LNCaP clone FGC (cell line): Measurements from ENCODE around the gene PPP2R3B.

Source experiments
- DNase-seq: peaks from one replicate; pipeline ENCODE4 v3.0.0-alpha.2; 2011; ENCODE audit warnings: low read depth
- H3K4me3 ChIP-seq: 2 replicates; pipeline ENCODE4 v1.5.1; 2011; ENCODE audit warnings: mild to moderate bottlenecking, low read depth, low read length, control low read depth
- CTCF ChIP-seq: IDR thresholded peaks from 2 replicates; pipeline ENCODE4 v1.5.1; 2012; ENCODE audit warnings: mild to moderate bottlenecking; ENCODE audit not compliant: control insufficient read depth, insufficient read depth; ENCODE audit errors: extremely low read depth

Gene PPP2R3B

GRCh38 chrX:400258-400657, 13.6 kb upstream of the PPP2R3B start:
- no peak for DNase-seq
- TF ChIP-seq CTCF: no peak

GRCh38 chrX:397575-397974, 10.9 kb upstream of the PPP2R3B start:
- no peak overlapping the region for H3K4me3 ChIP-seq
- DNase-seq: no peak
- TF ChIP-seq CTCF: no peak

More at GRCh38 chrX:400258-400657, 13.6 kb upstream of the PPP2R3B start:
- no peak overlapping the region for H3K4me3 ChIP-seq

- H3K4me3 ChIP-seq: no peak overlapping the region
- DNase-seq: no peak
- no peak for TF ChIP-seq CTCF
These were observed 8.1 kb upstream of the PPP2R3B start for GRCh38 chrX:394830-395229.

DNA sequence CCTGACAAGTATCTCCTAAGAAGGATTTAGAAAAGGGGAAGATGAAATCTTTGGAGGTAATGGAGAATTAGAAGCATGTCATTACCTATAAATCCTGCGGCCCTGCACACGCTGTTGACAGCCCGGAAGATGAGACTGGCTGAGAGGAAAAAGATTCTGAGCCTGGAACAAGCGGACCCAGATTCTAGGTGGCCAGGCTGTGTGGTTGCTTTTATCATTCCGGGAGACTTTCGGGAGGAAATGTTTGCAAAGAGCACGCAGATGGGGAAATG, 5.8 kb upstream of the PPP2R3B start:
- H3K4me3 ChIP-seq: no peak overlapping the region
- no peak for DNase-seq
- no peak for TF ChIP-seq CTCF

- TF ChIP-seq CTCF: no peak
- no peak for DNase-seq
- H3K4me3 ChIP-seq: no peak overlapping the region
These were observed 5.2 kb upstream of the PPP2R3B start for GRCh38 chrX:391717-392574.

DNA sequence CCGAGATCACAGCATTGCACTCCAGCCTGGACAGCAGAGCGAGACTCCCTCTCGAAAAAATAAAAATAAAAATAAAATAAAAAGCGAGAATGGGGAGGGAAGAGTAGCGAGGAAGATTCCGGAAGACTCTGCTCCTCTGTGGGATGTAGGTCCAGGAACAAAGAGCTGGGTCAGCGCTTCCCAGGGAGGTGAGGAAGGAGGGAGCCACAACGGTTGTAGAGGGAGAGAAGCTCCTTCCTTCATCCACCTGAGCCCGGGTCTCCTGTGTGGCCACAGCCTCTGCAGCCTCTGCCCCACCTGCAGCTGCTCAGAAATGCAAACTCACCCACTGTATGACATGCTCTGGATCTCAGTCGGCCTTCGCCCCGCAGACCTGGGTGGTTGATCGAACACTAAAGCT, 3.8 kb upstream of the PPP2R3B start:
- no peak for TF ChIP-seq CTCF

GRCh38 chrX:389021-389441, 2.3 kb upstream of the PPP2R3B start:
- TF ChIP-seq CTCF: no peak
- DNase-seq: no peak
- H3K4me3 ChIP-seq: no peak overlapping the region

More for the DNA sequence above, 3.8 kb upstream of the PPP2R3B start:
- no peak overlapping the region for H3K4me3 ChIP-seq
- DNase-seq: no peak
